ENCODE data around the gene MFGE8. TPM values are rescaled to one million over a fixed set of nuclear protein-coding genes. Genes with fewer than 3 reads are reported as not detected.

MFGE8 gene
- total and polyA plus RNA-seq, 10 donors = 21.8 to 105 (median 66.0) TPM

GRCh38 chr15:88877415-88877814 lies 35.8 kb downstream of the MFGE8 start:
- Histone ChIP-seq H3K27me3 (replicated peaks in 1 of 7) (no peaks in the 10 kb centered on the region), H3K27ac (no peak overlapping the region), H3K4me3 (no peak overlapping the region), H3K36me3 (peaks cover 0 to 63% (median 2%) of the 10 kb centered on the region in 6 donors), H3K9me3 (no peaks in the 10 kb centered on the region), H3K4me1 (no peaks in the 10 kb centered on the region)
- intact Hi-C loops (cut with DNase I; ENCODE audit: low total_unique reads) = no loop called here
- no peak for DNase-seq
- no peak for TF ChIP-seq CTCF (IDR thresholded peaks at IDR 0.05 in 8 of 11, conservative IDR thresholded peaks at IDR 0.05 in 3 of 11)
- TF ChIP-seq POLR2AphosphoS5 (IDR thresholded peaks at IDR 0.05) = no peak
- TF ChIP-seq POLR2A (IDR thresholded peaks at IDR 0.05) = no peak
- 88 to 97% (median 94%) methylated on average over 11 of the region's 11 CpGs for WGBS, 5 donors

GRCh38 chr15:88876573-88876972 lies 36.6 kb downstream of the MFGE8 start:
- no peak overlapping the region for H3K27ac ChIP-seq
- no peaks in the 10 kb centered on the region for H3K27me3 ChIP-seq (replicated peaks in 1 of 7)
- intact Hi-C loops (cut with DNase I; ENCODE audit: low total_unique reads) = no loop called here
- DNase-seq = no peak
- TF ChIP-seq POLR2AphosphoS5 (IDR thresholded peaks at IDR 0.05) (no peak), POLR2A (IDR thresholded peaks at IDR 0.05) (no peak)
- H3K9me3 ChIP-seq = no peaks in the 10 kb centered on the region
- 84 to 88% (median 86%) methylated on average over 7 to 10 of the region's 10 CpGs for WGBS, 5 donors
- H3K4me3 ChIP-seq = no peak overlapping the region
- H3K4me1 ChIP-seq = no peaks in the 10 kb centered on the region
- peaks cover 0 to 54% (median 2%) of the 10 kb centered on the region in 6 donors for H3K36me3 ChIP-seq

- intact Hi-C loops (cut with DNase I; ENCODE audit: low total_unique reads) = no loop called here
- Histone ChIP-seq H3K27ac (no peak overlapping the region), H3K4me3 (no peak overlapping the region), H3K27me3 (replicated peaks in 1 of 7) (no peaks in the 10 kb centered on the region), H3K9me3 (no peaks in the 10 kb centered on the region), H3K4me1 (no peaks in the 10 kb centered on the region), H3K36me3 (peaks cover 0 to 37% (median 0%) of the 10 kb centered on the region in 6 donors)
- TF ChIP-seq POLR2A (IDR thresholded peaks at IDR 0.05) = no peak
- no peak for TF ChIP-seq POLR2AphosphoS5 (IDR thresholded peaks at IDR 0.05)
- TF ChIP-seq CTCF (IDR thresholded peaks at IDR 0.05 in 8 of 11, conservative IDR thresholded peaks at IDR 0.05 in 3 of 11) = no peak
- no peak for DNase-seq
- 53 to 65% (median 58%) methylated on average over 6 of the region's 6 CpGs for WGBS, 5 donors
These were observed 38.5 kb downstream of the MFGE8 start for GRCh38 chr15:88874684-88875083.

GRCh38 chr15:88874275-88874674 lies 38.9 kb downstream of the MFGE8 start:
- H3K4me1 ChIP-seq = no peaks in the 10 kb centered on the region
- H3K27ac ChIP-seq = no peak overlapping the region
- WGBS, 5 donors = 86 to 94% (median 92%) methylated on average over 15 of the region's 15 CpGs
- TF ChIP-seq POLR2A (IDR thresholded peaks at IDR 0.05) (no peak), POLR2AphosphoS5 (IDR thresholded peaks at IDR 0.05) (no peak), CTCF (IDR thresholded peaks at IDR 0.05 in 8 of 11, conservative IDR thresholded peaks at IDR 0.05 in 3 of 11) (no peak)
- H3K27me3 ChIP-seq (replicated peaks in 1 of 7) = no peaks in the 10 kb centered on the region
- intact Hi-C loops (cut with DNase I; ENCODE audit: low total_unique reads) = no loop called here
- peaks cover 0 to 33% (median 0%) of the 10 kb centered on the region in 6 donors for H3K36me3 ChIP-seq
- no peaks in the 10 kb centered on the region for H3K9me3 ChIP-seq
- H3K4me3 ChIP-seq = no peak overlapping the region
- DNase-seq = no peak

- TF ChIP-seq CTCF (IDR thresholded peaks at IDR 0.05 in 8 of 11, conservative IDR thresholded peaks at IDR 0.05 in 3 of 11) (no peak), POLR2A (IDR thresholded peaks at IDR 0.05) (no peak), POLR2AphosphoS5 (IDR thresholded peaks at IDR 0.05) (no peak)
- 88 to 97% (median 92%) methylated on average over 4 to 13 of the region's 13 CpGs for WGBS, 5 donors
- DNase-seq = no peak
- Histone ChIP-seq H3K4me3 (no peak overlapping the region), H3K9me3 (no peaks in the 10 kb centered on the region), H3K36me3 (peaks cover 0 to 32% (median 0%) of the 10 kb centered on the region in 6 donors), H3K27me3 (replicated peaks in 1 of 7) (no peaks in the 10 kb centered on the region), H3K4me1 (no peaks in the 10 kb centered on the region), H3K27ac (no peak overlapping the region)
- intact Hi-C loops (cut with DNase I; ENCODE audit: low total_unique reads) = no loop called here
These were observed 39.4 kb downstream of the MFGE8 start for GRCh38 chr15:88873786-88874185.
